ENCODE results near the gene PLCB3. TPM values are rescaled to one million over a fixed set of nuclear protein-coding genes. Genes with fewer than 3 reads are reported as not detected.

PLCB3 gene
- total and polyA plus RNA-seq, 2 of the 13 experiments (the other 11 are each of a cell fraction or from before 2014, with no cell fraction given): 7.5 to 13.8 TPM

- TF ChIP-seq HIC2 (CRISPR knock-in tag; IDR thresholded peaks at IDR 0.05; ENCODE audit: low read depth) (peak; percentile 47; the same call in 1 of the 2 replicates), CBX1 (IDR thresholded peaks at IDR 0.05; ENCODE audit: low read depth) (no peak), TGIF2 (CRISPR knock-in tag; IDR thresholded peaks at IDR 0.05) (0 out of 2 replicates have a peak, but pooled peaks have one; percentile 69), ZNF709 (CRISPR knock-in tag; IDR thresholded peaks at IDR 0.05) (peak; percentile 24; the same call in 1 of the 2 replicates), ZNF260 (CRISPR knock-in tag; IDR thresholded peaks at IDR 0.05; ENCODE audit: borderline replicate concordance, low read depth) (no peak), MEIS2 (CRISPR knock-in tag; IDR thresholded peaks at IDR 0.05) (peak; percentile 85), POGZ (CRISPR knock-in tag; IDR thresholded peaks at IDR 0.05) (no peak), ZNF792 (CRISPR knock-in tag; IDR thresholded peaks at IDR 0.05) (0 out of 2 replicates have a peak, but pooled peaks have one; percentile 9), ZNF331 (CRISPR knock-in tag; IDR thresholded peaks at IDR 0.05) (no peak), ZNF20 (CRISPR knock-in tag; IDR thresholded peaks at IDR 0.05) (no peak), PRPF4 (IDR thresholded peaks at IDR 0.05; ENCODE audit: low read depth, low read length, poor library complexity, severe bottlenecking) (no peak), ZNF75D (CRISPR knock-in tag; IDR thresholded peaks at IDR 0.05; ENCODE audit: borderline replicate concordance) (no peak), NCOA5 (CRISPR knock-in tag; IDR thresholded peaks at IDR 0.05) (no peak), ZBTB8A (CRISPR knock-in tag; IDR thresholded peaks at IDR 0.05; ENCODE audit: borderline replicate concordance, low read depth) (no peak), MEF2D (CRISPR knock-in tag; IDR thresholded peaks at IDR 0.05) (no peak; the same call in 1 of the 2 replicates), DZIP1 (CRISPR knock-in tag; IDR thresholded peaks at IDR 0.05) (no peak), ZNF547 (CRISPR knock-in tag; IDR thresholded peaks at IDR 0.05) (peak; percentile 61; the same call in 1 of the 2 replicates), HHEX (CRISPR knock-in tag; IDR thresholded peaks at IDR 0.05) (no peak), SPEN (CRISPR knock-in tag; IDR thresholded peaks at IDR 0.05; ENCODE audit: low read depth) (no peak; the same call in 1 of the 2 replicates), ZNF768 (CRISPR knock-in tag; IDR thresholded peaks at IDR 0.05) (no peak; the same call in 1 of the 2 replicates), ZNF607 (CRISPR knock-in tag; IDR thresholded peaks at IDR 0.05; ENCODE audit: borderline replicate concordance) (peak; percentile 50; the same call in 1 of the 2 replicates), ZBTB21 (CRISPR knock-in tag; IDR thresholded peaks at IDR 0.05) (no peak)
- TF ChIP-seq, protein P1, sequence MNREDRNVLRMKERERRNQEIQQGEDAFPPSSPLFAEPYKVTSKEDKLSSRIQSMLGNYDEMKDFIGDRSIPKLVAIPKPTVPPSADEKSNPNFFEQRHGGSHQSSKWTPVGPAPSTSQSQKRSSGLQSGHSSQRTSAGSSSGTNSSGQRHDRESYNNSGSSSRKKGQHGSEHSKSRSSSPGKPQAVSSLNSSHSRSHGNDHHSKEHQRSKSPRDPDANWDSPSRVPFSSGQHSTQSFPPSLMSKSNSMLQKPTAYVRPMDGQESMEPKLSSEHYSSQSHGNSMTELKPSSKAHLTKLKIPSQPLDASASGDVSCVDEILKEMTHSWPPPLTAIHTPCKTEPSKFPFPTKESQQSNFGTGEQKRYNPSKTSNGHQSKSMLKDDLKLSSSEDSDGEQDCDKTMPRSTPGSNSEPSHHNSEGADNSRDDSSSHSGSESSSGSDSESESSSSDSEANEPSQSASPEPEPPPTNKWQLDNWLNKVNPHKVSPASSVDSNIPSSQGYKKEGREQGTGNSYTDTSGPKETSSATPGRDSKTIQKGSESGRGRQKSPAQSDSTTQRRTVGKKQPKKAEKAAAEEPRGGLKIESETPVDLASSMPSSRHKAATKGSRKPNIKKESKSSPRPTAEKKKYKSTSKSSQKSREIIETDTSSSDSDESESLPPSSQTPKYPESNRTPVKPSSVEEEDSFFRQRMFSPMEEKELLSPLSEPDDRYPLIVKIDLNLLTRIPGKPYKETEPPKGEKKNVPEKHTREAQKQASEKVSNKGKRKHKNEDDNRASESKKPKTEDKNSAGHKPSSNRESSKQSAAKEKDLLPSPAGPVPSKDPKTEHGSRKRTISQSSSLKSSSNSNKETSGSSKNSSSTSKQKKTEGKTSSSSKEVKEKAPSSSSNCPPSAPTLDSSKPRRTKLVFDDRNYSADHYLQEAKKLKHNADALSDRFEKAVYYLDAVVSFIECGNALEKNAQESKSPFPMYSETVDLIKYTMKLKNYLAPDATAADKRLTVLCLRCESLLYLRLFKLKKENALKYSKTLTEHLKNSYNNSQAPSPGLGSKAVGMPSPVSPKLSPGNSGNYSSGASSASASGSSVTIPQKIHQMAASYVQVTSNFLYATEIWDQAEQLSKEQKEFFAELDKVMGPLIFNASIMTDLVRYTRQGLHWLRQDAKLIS (CRISPR knock-in tag; IDR thresholded peaks at IDR 0.05): no peak
Measured at GRCh38 chr11:64230171-64230984, 21.0 kb upstream of the PLCB3 start, which contains the start of gene DNAJC4 (continued).
